Gastrocnemius medialis (tissue), 4 donors: ENCODE measurements around the gene ASZ1.
"Not testable (repeated sequence)": the region's sequence is repeated elsewhere in the genome, so short reads cannot be mapped to it uniquely, and the experiment has no call there.

Experiments used
- CTCF ChIP-seq, 5 experiments: fragments of 450-650 bp in 3 of 5; fragments of 200-600 bp in 2 of 5; sonication (generic) in 2 of 5; IDR thresholded peaks in 4 of 5; conservative IDR thresholded peaks in 1 of 5; 1 replicate in 4 of 5; 2 replicates in 1 of 5; pipeline ENCODE4 v1.5.1; 2016 to 2019; ENCODE audit warnings: antibody characterized with exemption in 5 of 5, mild to moderate bottlenecking in 3 of 5, moderate library complexity in 3 of 5
- POLR2A ChIP-seq, 2 donors: fragments of 450-650 bp; IDR thresholded peaks; one replicate each; pipeline ENCODE4 v1.6.1; 2017; ENCODE audit warnings: antibody characterized with exemption in 2 of 2, mild to moderate bottlenecking in 2 of 2, moderate library complexity in 2 of 2

GRCh38 chr7:117414591-117414990, 12.7 kb downstream of the ASZ1 start:
- not testable (repeated sequence) for TF ChIP-seq CTCF (IDR thresholded peaks at IDR 0.05 in 4 of 5, conservative IDR thresholded peaks at IDR 0.05 in 1 of 5); POLR2A (IDR thresholded peaks at IDR 0.05)
